ENCODE results near the gene ADAMTS7.
"Not testable (repeated sequence)": the region's sequence is repeated elsewhere in the genome, so short reads cannot be mapped to it uniquely, and the experiment has no call there.

The ADAMTS7 gene

GRCh38 chr15:78776046-78776925 is 35.0 kb downstream of the ADAMTS7 start:
- not testable (repeated sequence) for H3K9me3 ChIP-seq; H3K27me3 ChIP-seq; H3K36me3 ChIP-seq; H3K4me3 ChIP-seq (ENCODE audit: low read depth, low read length); DNase-seq
- peaks cover 17% of the 10 kb centered on the region for H3K4me1 ChIP-seq

- Histone ChIP-seq H3K4me3 (ENCODE audit: low read depth, low read length) (no peak overlapping the region), H3K4me1 (peaks cover 17% of the 10 kb centered on the region), H3K9me3 (no peaks in the 10 kb centered on the region), H3K36me3 (no peaks in the 10 kb centered on the region), H3K27me3 (no peaks in the 10 kb centered on the region)
- TF ChIP-seq CTCF (IDR thresholded peaks at IDR 0.05; ENCODE audit: low read depth, low read length) = no peak
- no peak for DNase-seq
Observed at GRCh38 chr15:78775472-78775871, 35.8 kb downstream of the ADAMTS7 start.

- not testable (repeated sequence) for H3K36me3 ChIP-seq; H3K9me3 ChIP-seq; DNase-seq; H3K27me3 ChIP-seq; H3K4me3 ChIP-seq (ENCODE audit: low read depth, low read length)
- peaks cover 17% of the 10 kb centered on the region for H3K4me1 ChIP-seq
Observed at GRCh38 chr15:78774451-78774990, 36.7 kb downstream of the ADAMTS7 start.

GRCh38 chr15:78773765-78774450 is 37.4 kb downstream of the ADAMTS7 start:
- H3K9me3 ChIP-seq; H3K27me3 ChIP-seq; H3K36me3 ChIP-seq; DNase-seq; H3K4me3 ChIP-seq (ENCODE audit: low read depth, low read length): not testable (repeated sequence)
- H3K4me1 ChIP-seq = peaks cover 17% of the 10 kb centered on the region

GRCh38 chr15:78772738-78773137 is 38.5 kb downstream of the ADAMTS7 start:
- Histone ChIP-seq H3K9me3 (no peaks in the 10 kb centered on the region), H3K27me3 (no peaks in the 10 kb centered on the region), H3K4me1 (peaks cover 12% of the 10 kb centered on the region), H3K36me3 (no peaks in the 10 kb centered on the region; the same call in 1 of the 2 replicates), H3K4me3 (ENCODE audit: low read depth, low read length) (no peak overlapping the region)
- DNase-seq = no peak
- TF ChIP-seq CTCF (IDR thresholded peaks at IDR 0.05; ENCODE audit: low read depth, low read length) = no peak

GRCh38 chr15:78771436-78772000 is 39.7 kb downstream of the ADAMTS7 start:
- not testable (repeated sequence) for H3K4me3 ChIP-seq (ENCODE audit: low read depth, low read length); DNase-seq; H3K27me3 ChIP-seq; H3K9me3 ChIP-seq; H3K36me3 ChIP-seq
- H3K4me1 ChIP-seq = peaks cover 11% of the 10 kb centered on the region

GRCh38 chr15:78771020-78771419 is 40.2 kb downstream of the ADAMTS7 start:
- H3K27me3 ChIP-seq; H3K4me3 ChIP-seq (ENCODE audit: low read depth, low read length); H3K36me3 ChIP-seq; DNase-seq; H3K9me3 ChIP-seq; H3K4me1 ChIP-seq: not testable (repeated sequence)

GRCh38 chr15:78769473-78770225 is 41.6 kb downstream of the ADAMTS7 start:
- not testable (repeated sequence) for H3K27me3 ChIP-seq; H3K4me3 ChIP-seq (ENCODE audit: low read depth, low read length); H3K9me3 ChIP-seq; H3K36me3 ChIP-seq; H3K4me1 ChIP-seq; DNase-seq

Data from BE2C (cell line).